ENCODE measurements around the gene DPP3. TPM values are rescaled to one million over a fixed set of nuclear protein-coding genes. Genes with fewer than 3 reads are reported as not detected.
"Not testable (repeated sequence)": the region's sequence is repeated elsewhere in the genome, so short reads cannot be mapped to it uniquely, and the experiment has no call there.

DPP3 gene
- polyA plus RNA-seq, 5 donors, result 13.5 to 25.4 (median 15.8) TPM

DNA sequence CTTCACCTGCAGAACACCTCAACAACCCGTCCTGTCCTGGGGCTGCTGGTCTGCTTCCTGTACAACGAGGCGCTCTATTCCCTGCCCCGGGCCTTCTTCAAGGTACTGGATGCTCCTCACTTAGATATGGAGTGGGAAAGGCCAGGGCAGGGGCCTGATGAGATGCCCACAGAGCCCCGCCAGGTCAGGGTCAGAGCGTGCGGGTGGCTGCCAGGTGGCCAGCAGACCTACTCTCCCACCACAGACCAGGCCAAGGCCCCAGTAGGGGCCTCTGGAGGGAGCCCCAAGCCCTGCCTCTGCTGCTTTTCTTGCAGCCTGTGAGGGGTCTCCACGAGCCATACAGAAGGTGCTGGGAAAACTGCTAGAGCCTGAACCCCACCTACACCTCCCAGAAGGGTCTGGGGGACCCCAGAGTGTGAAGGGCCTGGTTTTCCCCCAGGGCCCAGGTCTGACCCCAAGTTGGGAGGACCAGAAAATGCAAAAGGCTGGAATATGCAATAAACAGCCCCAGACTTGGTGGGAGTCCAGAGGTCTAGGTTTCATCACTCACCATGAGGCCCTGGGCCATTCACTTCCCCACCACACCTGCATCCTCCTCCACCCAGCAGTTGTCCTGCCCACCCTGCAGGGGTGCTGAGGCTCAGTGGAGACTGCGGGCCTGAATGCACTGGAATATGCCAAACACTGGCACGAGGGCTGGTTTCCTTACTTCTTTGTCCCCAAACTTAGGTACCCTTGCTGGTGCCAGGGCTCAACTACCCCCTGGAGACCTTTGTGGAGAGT is 50.9 kb downstream of the DPP3 start:
- DNase-seq, result no peak

- DNase-seq, result no peak
These were observed 51.6 kb downstream of the DPP3 start for GRCh38 chr11:66531841-66532240.

DNA sequence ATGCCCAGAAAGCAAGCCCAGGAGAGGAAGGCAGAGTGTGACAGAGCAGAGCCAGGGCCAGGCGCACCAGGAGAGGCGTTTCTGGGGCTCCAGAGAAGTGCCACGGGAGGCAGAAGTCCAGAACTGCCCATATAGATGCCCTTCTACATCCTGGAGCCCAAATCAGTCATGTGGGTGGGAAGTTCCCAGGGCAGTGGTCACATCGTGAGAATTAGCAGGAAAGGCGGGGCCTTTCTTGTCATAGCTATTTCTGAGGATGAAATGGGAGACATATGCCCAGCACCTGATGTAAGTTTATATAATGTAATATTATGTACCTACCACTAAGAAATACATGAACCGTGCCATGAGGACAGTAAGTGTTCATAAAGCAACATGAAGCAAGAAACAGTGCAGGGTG is 52.5 kb downstream of the DPP3 start:
- DNase-seq, result no peak

DNA sequence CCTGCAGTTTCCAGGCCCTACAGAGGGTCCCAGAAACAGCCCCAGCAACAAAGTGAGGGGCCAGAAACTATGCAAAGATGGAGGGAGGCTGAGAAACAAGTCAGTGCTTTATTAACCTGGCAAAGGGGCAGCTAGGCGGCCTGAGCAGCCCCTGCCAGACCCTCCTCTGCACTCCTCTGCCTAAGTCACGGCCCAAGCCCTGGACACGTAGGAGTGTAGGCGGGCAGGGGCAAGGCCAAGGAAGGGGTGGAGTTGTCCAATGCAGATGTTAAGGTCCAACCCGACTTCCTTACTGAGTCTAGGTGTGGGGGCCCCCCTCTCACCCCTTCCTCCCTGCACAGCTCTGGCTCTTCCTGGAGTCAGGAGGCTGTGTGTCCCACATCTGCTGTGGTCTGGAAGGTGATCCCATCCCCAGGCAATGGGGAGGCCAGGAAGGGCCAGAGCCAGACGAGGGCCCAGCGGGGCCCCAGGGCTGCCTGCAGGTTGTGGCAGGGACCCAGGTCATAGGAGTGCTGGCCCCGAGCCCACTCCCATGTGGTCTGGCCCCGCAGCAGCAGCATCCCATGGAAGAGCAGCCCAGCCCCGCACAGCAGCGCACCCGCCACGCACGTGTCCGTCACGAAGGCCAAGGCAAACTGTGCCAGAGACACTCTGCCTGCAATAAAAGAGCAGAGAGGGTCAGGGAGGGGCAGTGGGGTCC is 59.1 kb downstream of the DPP3 start:
- DNase-seq, result no peak

GRCh38 chr11:66539870-66540213 is 59.6 kb downstream of the DPP3 start:
- no peak for DNase-seq

- DNase-seq, result not testable (repeated sequence)
These were observed 60.4 kb downstream of the DPP3 start for GRCh38 chr11:66540598-66540997.

DNA sequence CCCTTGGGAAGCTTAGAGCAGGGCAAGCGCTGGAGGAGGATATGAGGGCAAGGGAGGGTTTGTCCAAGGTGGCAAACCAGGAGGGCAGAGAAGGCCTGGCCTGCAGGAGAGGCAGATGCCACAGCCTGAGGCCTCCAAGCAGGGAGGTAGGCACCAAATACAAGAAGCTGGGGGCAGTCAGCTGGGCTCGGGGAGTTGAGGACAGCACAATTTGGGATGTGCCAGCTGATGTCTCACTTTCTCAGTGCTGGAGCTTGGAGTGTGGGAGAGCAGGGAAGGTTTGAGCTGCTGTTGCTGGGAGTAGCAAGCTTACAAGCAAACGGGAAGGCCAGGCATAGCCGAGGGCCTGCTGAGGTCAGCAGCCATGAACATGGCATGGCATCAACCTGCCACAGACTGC is 61.7 kb downstream of the DPP3 start:
- no peak for DNase-seq

GRCh38 chr11:66542362-66542761 is 62.1 kb downstream of the DPP3 start:
- no peak for DNase-seq

- DNase-seq, result peak; percentile 39 to 55
These were observed 63.3 kb downstream of the DPP3 start for GRCh38 chr11:66543263-66544107.

DNA sequence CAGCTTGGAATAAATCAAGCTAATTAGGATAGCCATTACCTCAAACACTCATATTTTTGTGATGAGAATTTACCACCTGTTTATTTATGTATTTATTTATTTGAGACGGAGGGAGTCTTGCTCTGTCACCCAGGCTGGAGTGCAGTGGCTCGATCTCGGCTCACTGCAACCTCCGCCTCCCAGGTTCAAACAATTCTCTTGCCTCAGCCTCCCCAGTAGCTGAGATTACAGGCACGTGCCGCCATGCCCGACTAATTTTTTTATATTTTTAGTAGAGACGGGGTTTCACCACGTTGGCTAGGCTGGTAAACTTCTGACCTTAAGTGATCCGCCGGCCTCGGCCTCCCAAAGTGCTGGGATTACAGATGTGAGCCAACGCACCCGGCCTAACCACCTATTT is 64.7 kb downstream of the DPP3 start:
- DNase-seq, result not testable (repeated sequence)

GRCh38 chr11:66545701-66546367 is 65.6 kb downstream of the DPP3 start, which contains the start of gene ZDHHC24:
TSS of gene ZDHHC24 (minus strand) at chr11:66546048. CDS start at chr11:66546003, 45 bp downstream.
- DNase-seq, result peak; percentile 87 to 89

DNA sequence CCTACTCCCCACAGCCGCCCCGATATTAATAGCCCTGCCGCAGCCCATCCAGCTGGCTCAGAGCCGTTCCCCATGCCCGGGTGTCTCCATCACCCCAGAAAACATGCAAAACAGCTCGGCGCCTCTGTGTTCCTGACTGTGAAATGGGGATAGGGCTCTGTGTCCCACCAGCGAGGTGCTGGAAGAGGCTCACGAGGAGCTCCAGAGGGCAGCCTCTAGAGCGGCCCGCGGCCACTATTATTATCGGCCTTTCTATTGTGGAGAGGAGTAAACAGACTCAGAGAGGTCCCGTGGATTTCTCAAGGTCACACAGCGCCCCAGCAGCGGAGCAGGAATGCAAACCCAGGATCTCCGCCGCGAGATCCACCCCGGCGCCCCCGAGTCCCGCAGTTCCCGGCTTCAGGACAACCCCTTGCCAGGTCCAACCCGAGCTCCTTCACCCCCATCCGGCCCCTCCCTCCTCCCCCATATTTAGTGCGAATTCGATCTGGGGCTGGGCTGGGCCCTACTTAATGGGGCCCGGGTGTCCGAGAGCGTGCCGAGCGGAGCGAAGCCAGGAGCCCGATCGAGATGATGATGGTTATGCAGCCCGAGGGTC is 66.2 kb downstream of the DPP3 start, which contains the start of gene ACTN3:
Gene ACTN3, plus strand, starts transcription at position 536 of the 598 bp plus-strand sequence. Its CDS starts 35 bp downstream, at position 571.
- DNase-seq, result no peak

DNA sequence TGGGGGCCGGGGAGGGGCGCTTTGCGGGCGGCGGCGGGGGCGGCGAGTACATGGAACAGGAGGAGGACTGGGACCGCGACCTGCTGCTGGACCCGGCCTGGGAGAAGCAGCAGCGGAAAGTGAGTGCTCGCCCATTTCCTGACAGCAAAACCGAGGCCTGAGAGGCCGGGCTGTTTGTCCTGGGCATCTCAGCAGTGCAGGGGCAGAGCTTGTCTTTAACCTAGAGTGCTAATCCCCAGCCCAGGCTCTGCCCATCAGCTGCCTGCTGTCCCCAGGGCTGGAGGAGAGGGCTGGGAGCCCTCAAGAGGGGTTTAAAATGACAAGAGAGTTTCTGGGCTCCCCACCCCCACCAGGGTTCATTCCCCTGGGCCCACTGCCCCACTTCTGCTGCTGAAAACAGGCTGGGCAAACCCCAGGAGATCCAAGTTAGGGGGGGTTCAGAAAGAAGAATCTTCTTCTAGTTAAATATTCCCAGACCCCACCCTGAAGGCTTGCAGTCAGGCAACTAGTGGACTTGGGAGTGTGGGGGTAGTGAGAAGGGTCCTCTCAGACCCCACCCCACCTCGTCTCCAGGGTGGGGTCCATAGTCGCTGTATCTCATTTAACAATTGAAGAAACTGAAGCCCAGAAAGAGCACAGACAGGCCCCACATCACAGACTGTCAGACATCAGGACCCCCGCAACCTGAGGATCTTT is 66.9 kb downstream of the DPP3 start:
- DNase-seq, result no peak

GRCh38 chr11:66547662-66548009 is 67.4 kb downstream of the DPP3 start:
- no peak for DNase-seq

DNA sequence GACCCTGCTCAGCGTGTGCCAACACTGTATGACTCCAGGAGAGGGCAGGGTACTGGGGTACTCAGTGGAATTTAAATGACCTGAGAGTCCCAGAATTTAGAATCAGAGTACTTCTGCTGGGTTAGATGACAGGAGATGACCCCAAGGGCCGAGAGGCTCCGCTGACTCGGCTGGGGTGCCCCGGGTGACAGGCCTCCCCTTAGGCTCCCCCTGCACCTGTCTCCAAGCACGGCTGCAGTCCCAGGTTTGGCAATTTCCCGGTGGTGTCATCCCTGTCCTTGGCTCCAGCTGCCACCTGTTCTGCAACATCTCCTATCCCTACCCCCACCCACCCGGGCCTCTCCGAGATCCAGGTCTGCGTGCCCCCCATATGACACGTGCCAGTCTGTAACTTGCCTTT is 67.8 kb downstream of the DPP3 start:
- no peak for DNase-seq

DNA sequence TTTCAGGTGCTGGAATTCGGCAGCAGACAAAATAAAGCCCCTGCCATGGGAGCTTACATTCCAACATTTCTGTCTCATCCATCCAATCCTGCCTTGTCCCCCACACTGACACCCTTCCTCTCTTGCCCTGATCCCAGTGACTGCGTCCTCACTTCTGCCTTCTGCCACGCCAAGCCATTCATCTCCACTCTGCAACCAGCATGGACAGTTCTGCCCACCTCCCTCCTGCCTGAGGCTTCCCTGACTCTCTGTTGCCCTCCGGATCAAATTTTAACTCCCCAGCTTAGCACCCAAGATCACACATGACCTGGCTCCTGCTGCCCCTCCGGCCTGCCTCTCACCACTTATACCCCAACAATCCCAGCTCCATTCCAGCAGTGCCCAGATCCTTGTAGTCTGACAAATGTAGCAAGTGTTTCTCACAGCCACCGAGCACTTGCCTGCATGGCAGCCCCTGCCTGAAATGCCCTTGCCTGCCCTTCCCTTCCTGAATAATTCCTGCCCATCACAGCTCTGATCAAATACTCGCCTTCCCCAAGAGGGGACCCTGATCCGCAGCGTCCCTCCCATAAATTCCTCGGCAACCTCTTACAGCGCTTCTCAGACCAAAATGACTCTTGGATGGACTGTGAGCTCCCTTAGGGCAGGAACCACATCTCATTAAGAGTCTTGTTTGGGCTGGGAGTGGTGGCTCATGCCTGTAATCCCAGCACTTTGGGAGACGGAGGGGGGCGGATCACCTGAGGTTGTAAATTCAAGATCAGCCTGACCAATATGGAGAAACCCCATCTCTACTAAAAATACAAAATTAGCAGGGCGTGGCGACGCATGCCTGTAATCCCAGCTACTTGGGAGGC is 68.8 kb downstream of the DPP3 start:
- DNase-seq, result no peak

DNA sequence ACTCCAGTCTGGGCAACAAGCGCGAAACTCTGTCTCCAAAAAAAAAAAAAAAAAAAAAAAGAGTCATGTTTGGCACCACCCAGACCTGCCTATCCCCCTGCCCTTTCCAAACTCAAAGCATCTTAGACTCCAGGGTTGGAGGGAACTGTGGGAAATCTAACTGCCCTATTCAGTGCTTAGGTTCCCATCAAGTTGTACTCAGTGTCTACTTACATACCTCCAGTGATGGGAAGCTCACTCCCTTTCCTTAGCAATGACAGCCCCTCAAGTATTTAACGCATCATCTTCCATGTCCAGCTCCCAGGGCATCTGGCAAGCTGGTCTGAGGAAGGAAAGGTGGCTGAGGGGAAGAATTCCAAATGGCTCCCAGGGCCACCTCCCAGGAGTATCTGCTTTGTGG is 69.5 kb downstream of the DPP3 start:
- no peak for DNase-seq

- DNase-seq, result no peak
These were observed 70.7 kb downstream of the DPP3 start for GRCh38 chr11:66550887-66551286.

GRCh38 chr11:66554602-66555001 is 74.4 kb downstream of the DPP3 start:
- no peak for DNase-seq

DNA sequence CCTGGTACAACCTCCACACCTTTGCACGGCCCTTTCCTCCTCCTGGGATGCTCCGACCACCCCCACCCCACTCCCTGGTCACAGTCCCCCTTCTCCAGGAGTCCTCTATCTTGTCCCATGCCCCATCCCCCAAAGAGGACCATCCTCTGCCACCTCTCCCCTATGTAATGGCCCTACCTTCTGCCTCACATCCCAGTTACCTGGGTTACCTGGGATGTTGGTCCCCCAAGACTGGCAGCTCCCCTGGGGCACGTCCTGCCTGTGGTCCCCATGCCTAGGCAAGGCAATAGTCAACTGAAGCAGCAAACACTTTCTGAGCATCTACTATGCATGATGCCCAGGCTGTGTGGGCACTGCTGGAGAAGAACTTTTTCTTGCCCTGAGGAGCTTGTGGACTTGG is 75.2 kb downstream of the DPP3 start:
- no peak for DNase-seq
